NCI-H460 (cell line): ENCODE data around the gene EML1. TPM values are rescaled to one million over a fixed set of nuclear protein-coding genes. Genes with fewer than 3 reads are reported as not detected.

Source experiments
- DNase-seq: peaks from one replicate; pipeline ENCODE4 v3.0.0-alpha.2; 2016; ENCODE audit warnings: low read depth; ENCODE audit errors: extremely low read depth
- polyA plus RNA-seq: library from polyadenylated mRNA; depleted of rRNA; stranded (reverse); fragments of >200 nt; gene quantifications from 2 replicates; pipeline ENCODE4 v1.2.3, GENCODE V29; 2014; cell fraction: nucleus; rRNA removed
- total RNA-seq: library from RNA; depleted of rRNA; stranded (reverse); fragments of >200 nt; shearing (Covaris generic); gene quantifications from 2 replicates; pipeline ENCODE4 v1.2.3, GENCODE V29; 2014; rRNA removed

Gene EML1
- 9.7 and 12.7 TPM in 2 replicates for total RNA-seq
- polyA plus RNA-seq = 13.7 and 32.6 TPM in 2 replicates

- DNase-seq = peak; percentile 73
Measured at GRCh38 chr14:99793213-99794150, at the start of gene EML1. Gene EML1, plus strand, starts transcription at chr14:99793413. Its CDS starts 64 bp downstream, at chr14:99793477.

DNA sequence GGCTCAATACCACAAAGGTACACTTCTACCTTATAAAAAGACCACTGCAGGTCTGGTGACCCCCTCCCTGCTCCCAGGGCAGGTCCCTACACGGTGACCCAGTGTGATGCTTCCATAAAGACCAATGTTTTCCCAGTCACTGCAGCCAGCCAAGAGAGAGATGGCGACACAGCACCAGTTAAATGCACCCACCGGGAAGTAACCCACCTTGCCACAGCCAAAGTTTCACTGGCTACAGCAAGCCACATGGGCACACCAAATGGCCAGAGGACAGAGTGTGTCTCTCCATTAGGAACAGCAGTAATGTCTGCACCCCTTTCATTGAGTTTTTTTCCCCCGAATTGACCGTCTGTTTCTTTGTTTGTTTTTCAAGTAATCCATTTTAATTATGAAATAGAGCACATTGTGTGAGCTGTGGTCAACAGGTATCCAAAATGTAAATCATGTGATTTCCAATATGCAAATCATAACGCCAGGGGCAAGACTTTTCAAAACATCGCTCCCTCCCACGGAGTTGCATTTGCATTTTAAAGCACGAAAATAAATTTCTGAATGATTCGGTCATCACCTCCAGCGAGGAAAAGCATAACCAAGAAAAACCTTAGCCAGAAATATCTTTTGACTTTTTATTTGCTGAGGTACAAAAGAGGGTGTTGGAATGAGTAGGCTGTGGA is 48.9 kb upstream of the EML1 start:
- DNase-seq = no peak

DNA sequence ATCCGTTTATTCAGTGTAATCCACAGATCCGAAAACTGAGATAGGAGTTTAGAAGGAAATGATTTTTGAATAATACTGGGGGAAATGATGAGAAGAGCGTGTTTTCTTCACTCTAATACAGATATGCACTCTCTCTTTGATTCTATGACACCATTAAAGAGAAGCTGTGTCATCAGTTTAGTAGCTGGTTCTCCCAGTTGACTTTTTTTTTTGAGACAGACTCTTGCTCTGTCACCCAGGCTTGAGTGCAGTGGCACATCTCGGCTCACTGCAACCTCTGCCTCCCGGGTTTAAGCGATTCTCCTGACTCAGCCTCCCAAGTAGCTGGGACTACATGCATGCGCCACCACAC is 48.4 kb upstream of the EML1 start:
- DNase-seq = no peak

DNA sequence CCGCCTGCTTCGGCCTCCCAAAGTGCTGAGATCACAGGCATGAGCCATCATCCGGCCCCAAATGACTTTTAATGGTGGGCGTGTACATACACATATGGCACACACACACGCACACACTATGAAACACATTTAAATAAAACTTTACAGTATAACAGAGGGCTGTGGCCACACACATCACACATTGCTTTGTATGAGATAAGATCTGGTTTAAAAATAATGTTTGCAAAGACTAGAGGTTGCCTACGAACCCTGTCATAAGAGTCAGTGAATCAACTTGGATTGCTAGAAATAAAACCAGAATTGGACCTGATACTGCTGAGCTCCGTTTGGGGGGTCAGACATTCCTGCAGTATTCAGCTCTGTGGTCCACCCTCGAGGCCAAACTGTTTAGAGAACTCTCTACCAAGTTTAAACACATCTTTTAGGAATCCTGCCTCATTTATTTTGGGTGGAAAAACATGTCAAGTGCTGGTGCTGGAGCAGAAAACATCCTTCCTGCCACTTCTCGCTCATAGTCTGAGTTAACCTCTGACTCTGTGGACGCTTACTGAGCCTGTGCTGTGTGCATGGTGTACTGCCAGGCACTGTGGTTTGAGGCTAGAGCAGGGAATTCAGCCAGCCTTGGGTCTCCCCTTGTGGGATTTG is 47.8 kb upstream of the EML1 start:
- DNase-seq = no peak

DNA sequence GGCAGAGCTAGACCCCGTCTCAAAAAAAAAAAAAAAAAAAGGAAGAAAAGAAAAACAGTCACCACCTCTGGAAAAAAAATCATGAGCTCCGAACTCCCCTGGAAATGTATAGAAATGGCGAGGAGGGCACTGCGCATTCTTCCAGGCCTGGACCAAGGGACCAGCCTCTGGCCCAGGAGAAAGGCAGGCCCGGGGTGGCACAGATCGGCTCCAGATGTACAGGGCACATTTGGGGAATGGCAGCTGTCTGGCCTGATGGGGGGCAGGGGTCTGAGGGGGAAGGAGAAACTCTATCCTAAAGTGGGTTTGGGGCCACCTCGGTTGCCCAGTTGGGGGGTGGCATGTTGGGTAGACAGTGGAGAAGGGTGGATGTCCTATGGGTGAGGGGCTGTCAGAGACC is 46.0 kb upstream of the EML1 start:
- DNase-seq = no peak

- no peak for DNase-seq
Measured at GRCh38 chr14:99747582-99748330, 45.5 kb upstream of the EML1 start.

- DNase-seq = no peak
Measured at GRCh38 chr14:99748529-99748928, 44.7 kb upstream of the EML1 start.

- no peak for DNase-seq
Measured at GRCh38 chr14:99749142-99749541, 44.1 kb upstream of the EML1 start.

- DNase-seq = no peak
Measured at GRCh38 chr14:99749763-99750715, 43.2 kb upstream of the EML1 start.

DNA sequence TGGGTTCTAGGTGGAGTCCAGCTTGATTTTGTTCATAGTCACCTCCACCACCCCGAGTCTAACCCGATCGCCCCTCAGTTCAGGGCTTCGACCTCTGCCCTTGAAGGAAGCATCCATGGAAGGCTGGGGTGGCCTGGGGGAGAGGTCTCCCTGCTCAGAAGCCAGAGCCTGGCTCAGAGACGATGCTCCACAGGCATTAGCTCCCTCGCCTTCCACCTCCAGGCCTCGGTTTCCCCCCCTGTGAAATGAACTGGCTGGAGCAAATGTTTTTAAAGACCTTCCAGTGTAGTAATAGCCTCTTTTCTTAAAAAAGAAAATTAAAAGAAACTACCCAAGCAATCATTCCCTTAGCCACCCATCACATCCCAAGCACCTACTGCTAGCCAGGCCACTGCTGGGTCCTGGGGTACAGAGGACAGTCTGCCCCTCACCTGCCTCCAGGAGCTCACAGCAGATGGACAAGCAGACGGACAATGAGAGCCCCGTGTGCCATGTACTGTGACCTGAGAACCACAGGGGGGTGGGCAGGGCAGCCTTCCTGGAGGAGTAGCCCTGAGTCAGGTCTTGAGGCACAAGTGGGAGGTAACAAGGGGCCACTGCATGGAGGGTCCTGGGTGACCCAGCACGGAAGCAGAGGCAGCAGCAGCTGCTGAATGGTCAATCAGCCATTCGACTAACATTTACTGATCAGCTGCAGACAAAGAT is 42.3 kb upstream of the EML1 start:
- no peak for DNase-seq

DNA sequence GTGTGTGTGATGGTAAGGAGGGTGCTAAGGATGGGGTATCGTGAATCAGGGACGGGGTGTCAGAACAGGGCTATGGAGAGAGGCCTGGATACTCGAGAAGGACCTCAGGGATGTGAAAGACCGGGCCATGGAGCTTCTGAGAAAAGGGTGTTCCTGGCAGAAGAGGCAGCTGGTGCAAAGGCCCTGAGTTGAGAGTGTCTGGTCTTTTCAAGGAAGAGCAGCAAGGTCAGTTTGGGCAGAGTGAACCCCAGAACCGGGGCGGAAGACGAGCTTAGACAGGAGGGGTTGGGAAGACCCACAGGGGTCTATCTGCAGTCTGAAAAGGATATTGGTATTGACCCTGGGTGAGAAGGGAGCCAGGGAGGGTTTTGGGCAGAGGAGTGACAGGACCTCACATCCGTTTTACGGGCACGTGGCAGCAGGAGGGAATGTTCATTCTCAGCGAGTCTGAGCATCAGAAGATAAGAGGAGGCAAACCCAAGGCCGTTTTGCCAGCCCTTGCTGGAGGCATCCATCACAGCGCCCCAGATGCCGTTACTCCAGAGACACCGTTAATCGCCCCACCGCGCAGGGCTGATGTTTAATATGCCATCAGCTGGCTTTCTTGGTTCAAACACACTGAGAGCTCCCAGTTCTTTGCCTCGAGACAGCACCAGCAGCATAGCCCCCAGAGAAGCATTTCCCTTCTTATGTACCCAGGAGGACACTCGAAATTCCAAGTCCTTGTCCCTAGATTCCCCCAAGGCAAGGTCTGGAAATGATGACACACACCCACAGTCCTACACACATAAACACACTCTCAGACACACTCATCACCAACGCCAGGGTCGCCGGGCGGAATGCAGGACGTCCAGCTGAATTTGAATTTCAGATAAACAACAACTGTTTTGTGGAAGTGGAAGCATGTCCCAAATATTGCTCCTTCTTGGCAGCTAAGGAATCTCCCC is 41.4 kb upstream of the EML1 start:
- DNase-seq = no peak

DNA sequence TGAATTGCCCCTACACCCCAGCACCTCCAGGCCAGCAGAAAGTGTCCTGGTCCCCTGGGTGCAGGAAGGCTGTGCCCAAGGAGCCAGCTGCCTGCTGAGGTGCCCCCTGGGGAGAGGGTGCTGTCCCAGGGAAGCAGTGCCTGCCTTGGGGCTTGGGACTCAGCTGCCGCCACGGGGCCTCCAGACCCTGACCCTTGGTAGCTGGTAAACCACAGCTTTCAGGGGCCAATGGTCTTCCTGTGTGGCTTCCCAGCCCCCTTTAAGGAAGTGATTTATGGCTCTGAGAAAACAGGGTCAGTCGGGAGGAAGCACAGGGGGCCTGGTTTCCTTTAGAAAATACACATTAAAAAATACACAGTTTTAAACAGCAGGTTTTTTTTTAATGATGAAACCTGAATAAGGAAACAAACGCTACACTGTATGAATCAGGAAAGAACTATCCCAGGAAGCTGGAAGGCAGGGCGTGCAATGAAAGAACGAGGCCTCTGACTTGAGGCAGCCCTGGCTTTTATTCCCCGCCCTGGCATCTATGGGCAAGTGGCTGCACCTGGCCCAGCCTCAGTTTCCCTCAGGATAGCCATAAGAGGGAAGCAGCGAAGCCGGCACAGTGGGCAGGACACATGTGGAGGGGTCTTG is 40.6 kb upstream of the EML1 start:
- DNase-seq = no peak

DNA sequence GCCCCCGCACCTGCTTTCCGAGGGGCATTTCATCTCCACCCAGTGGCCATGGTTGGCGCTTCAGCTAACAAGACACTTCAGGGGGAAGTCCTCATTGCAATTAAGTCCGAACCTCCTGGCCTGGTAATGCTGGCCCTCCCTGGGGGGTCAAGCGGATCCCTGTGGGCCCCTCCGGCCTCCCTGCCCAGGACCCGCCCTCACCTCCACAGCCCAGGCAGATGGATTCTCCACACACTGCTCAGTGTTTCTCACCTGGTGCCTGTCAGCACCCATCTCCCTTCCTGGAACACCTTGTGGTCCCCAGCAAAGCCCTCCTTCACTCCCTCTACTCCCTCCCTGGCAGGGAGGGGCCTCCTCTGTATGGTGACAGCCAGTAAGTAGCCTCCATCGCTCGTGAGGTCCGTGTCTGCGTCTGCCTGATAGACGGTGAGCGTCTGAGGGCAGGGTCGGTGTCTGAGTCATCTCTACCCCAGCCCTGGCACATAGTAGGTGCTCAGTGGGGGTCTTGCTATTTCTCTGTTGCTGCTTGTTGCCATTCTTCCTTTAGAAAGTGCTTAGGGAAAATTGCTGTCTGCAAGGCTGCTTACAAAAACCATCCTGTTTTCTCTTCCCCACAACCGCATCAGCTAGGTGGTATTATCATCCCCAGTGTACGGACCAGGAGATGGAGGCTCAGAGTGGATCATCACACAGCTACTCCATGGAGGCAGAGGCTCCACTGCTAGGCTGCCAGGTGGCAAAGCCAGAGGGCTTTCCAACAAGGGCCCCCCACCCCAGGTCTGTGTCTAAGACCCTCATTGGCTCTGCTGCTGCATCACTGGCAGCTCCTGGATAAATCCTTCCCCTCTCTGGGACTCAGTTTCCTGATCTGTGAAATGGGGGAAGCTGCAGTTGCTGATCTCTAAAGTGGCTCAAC is 39.7 kb upstream of the EML1 start:
- no peak for DNase-seq

GRCh38 chr14:99754141-99755067 is 38.8 kb upstream of the EML1 start:
- no peak for DNase-seq

- no peak for DNase-seq
Measured at GRCh38 chr14:99755068-99755405, 38.2 kb upstream of the EML1 start.
